H1 (cell line): ENCODE measurements around the gene GJA5. TPM values are rescaled to one million over a fixed set of nuclear protein-coding genes. Genes with fewer than 3 reads are reported as not detected.

Source experiments
- BACH1 ChIP-seq: IDR thresholded peaks from 2 replicates; pipeline ENCODE4 v1.6.1; 2012; ENCODE audit warnings: low read length, improper control_type of control experiment
- BCL11A ChIP-seq, 2 experiments: IDR thresholded peaks; one replicate each; pipeline ENCODE4 v1.6.1; 2011; ENCODE audit warnings: low read depth in 2 of 2, low read length in 2 of 2, mild to moderate bottlenecking in 2 of 2
- BRCA1 ChIP-seq: IDR thresholded peaks from 2 replicates; pipeline ENCODE4 v1.6.1; 2012; ENCODE audit warnings: low read depth, low read length, improper control_type of control experiment
- CBX8 ChIP-seq: fragments of 300-800, 300-1000 bp; sonication (generic); IDR thresholded peaks from 2 replicates; pipeline ENCODE4 v1.7.1; 2016; ENCODE audit warnings: low read depth, low read length, borderline replicate concordance
- CHD2 ChIP-seq: IDR thresholded peaks from 2 replicates; pipeline ENCODE4 v1.6.1; 2012; ENCODE audit warnings: low read length, improper control_type of control experiment
- EZH2 ChIP-seq: fragments of 200-600 bp; sonication (generic); IDR thresholded peaks from 2 replicates; pipeline ENCODE4 v1.7.1; 2012; ENCODE audit warnings: low read depth, mild to moderate bottlenecking, moderate library complexity, low read length, inconsistent platforms; ENCODE audit not compliant: severe bottlenecking
- GABPA ChIP-seq: IDR thresholded peaks from 2 replicates; pipeline ENCODE4 v1.6.1; 2011; ENCODE audit warnings: mild to moderate bottlenecking, low read length, moderate library complexity, borderline replicate concordance; ENCODE audit not compliant: insufficient read depth
- JUN ChIP-seq: IDR thresholded peaks from 2 replicates; pipeline ENCODE4 v1.6.1; 2011; ENCODE audit warnings: low read depth, mild to moderate bottlenecking, improper control_type of control experiment, low read length
- JUND ChIP-seq: IDR thresholded peaks from 2 replicates; pipeline ENCODE4 v1.6.1; 2011; ENCODE audit warnings: mild to moderate bottlenecking, improper control_type of control experiment, low read length
- SIN3A ChIP-seq, 2 experiments: IDR thresholded peaks in 1 of 2; conservative IDR thresholded peaks in 1 of 2; 2 replicates each; pipeline ENCODE4 v1.6.1; 2011 to 2012; ENCODE audit warnings: low read length in 2 of 2, improper control_type of control experiment in 1 of 2, low read depth in 1 of 2, mild to moderate bottlenecking in 1 of 2
- polyA plus RNA-seq, 7 experiments: library from polyadenylated mRNA; depleted of rRNA in 3 of 7; stranded (reverse) in 5 of 7; unstranded in 2 of 7; fragments of >200 nt in 5 of 7; fragments of 200-250 nt in 2 of 7; gene quantifications; 1 replicate in 5 of 7; 2 replicates in 1 of 7; 4 replicates in 1 of 7; pipeline versions ENCODE4 v1.2.1 to v1.2.3, GENCODE V29; 2011 to 2013; ENCODE audit warnings: missing spikeins in 2 of 7, mixed read lengths in 2 of 7
- total RNA-seq: library from RNA; stranded (reverse); fragmentation: NEBNext Ultra II Directional; extraction: Animal tissue kit (Norgen Biotek cat#: 25700); gene quantifications from 2 replicates; pipeline ENCODE4 v1.2.1, GENCODE V29; 2021

The GJA5 gene
- total and polyA plus RNA-seq, 2 of the 8 experiments (the other 6 are each of a cell fraction or from before 2014, with no cell fraction given): 1.2 to 2.7 TPM

- TF ChIP-seq GABPA (no peak), CBX8 (no peak), SIN3A (conservative IDR thresholded peaks at IDR 0.05 in 1 of 2, IDR thresholded peaks at IDR 0.05 in 1 of 2; ENCODE audit: low read depth in 1 of 2, low read length in 2 of 2) (no peak), BACH1 (no peak), BCL11A (IDR thresholded peaks at IDR 0.05; ENCODE audit: low read depth in 2 of 2, low read length in 2 of 2) (no peak), EZH2 (no peak), JUND (no peak), JUN (no peak), CHD2 (no peak), BRCA1 (no peak)
Observed at GRCh38 chr1:147757015-147757990, 3.1 kb downstream of the GJA5 start (continued).
